ENCODE results near the gene PTPRD.

DNA sequence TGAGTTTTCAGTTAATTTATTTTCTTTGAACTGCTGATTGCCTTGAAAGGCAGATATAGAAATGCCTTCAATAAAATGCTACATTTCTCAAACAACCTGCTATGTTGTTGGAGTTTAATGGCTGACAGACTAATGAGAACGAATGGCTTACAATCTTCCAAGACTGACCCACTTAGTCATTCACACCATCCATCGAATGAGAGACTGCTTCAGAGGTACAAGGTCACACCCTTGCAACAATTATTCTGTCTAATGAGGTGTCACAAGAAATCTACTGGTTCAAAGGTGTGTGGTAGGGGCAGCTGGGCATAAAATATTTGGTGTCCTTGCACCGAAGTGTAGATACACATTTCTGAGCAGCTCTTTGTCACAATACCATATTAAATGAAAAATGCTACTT is 18.3 kb downstream of the PTPRD start:
- TF ChIP-seq, protein P1, sequence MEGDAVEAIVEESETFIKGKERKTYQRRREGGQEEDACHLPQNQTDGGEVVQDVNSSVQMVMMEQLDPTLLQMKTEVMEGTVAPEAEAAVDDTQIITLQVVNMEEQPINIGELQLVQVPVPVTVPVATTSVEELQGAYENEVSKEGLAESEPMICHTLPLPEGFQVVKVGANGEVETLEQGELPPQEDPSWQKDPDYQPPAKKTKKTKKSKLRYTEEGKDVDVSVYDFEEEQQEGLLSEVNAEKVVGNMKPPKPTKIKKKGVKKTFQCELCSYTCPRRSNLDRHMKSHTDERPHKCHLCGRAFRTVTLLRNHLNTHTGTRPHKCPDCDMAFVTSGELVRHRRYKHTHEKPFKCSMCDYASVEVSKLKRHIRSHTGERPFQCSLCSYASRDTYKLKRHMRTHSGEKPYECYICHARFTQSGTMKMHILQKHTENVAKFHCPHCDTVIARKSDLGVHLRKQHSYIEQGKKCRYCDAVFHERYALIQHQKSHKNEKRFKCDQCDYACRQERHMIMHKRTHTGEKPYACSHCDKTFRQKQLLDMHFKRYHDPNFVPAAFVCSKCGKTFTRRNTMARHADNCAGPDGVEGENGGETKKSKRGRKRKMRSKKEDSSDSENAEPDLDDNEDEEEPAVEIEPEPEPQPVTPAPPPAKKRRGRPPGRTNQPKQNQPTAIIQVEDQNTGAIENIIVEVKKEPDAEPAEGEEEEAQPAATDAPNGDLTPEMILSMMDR (conservative IDR thresholded peaks at IDR 0.05; ENCODE audit: low read length): no peak
- TF ChIP-seq EZH2phosphoT487 (IDR thresholded peaks at IDR 0.05; ENCODE audit: borderline replicate concordance, low read depth, low read length): no peak

All from OCI-LY7 (cell line).